ENCODE data around the gene TMEM253.
A peak's percentile ranks its signal among the peaks of the same experiment; 100 is the strongest.

Gene TMEM253

GRCh38 chr14:21073921-21074320, 26.9 kb upstream of the TMEM253 start:
- peak overlapping the region; percentile 64 to 99 (median 73) for H3K27ac Mint-ChIP-seq
- peaks cover 5% of the 10 kb centered on the region for H3K27me3 Mint-ChIP-seq (ENCODE audit: low read depth)
- TF ChIP-seq, protein P1, sequence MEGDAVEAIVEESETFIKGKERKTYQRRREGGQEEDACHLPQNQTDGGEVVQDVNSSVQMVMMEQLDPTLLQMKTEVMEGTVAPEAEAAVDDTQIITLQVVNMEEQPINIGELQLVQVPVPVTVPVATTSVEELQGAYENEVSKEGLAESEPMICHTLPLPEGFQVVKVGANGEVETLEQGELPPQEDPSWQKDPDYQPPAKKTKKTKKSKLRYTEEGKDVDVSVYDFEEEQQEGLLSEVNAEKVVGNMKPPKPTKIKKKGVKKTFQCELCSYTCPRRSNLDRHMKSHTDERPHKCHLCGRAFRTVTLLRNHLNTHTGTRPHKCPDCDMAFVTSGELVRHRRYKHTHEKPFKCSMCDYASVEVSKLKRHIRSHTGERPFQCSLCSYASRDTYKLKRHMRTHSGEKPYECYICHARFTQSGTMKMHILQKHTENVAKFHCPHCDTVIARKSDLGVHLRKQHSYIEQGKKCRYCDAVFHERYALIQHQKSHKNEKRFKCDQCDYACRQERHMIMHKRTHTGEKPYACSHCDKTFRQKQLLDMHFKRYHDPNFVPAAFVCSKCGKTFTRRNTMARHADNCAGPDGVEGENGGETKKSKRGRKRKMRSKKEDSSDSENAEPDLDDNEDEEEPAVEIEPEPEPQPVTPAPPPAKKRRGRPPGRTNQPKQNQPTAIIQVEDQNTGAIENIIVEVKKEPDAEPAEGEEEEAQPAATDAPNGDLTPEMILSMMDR (IDR thresholded peaks at IDR 0.05; ENCODE audit: unreplicated experiment in 3 of 3), result no peak
- H3K36me3 Mint-ChIP-seq (ENCODE audit: low read depth), result peaks cover 60% of the 10 kb centered on the region
- H3K4me1 Mint-ChIP-seq, result peaks cover 27% of the 10 kb centered on the region
- H3K9me3 Mint-ChIP-seq, result no peaks in the 10 kb centered on the region
- H3K4me3 Mint-ChIP-seq, result peak overlapping the region; percentile 51 to 60 (median 56)

DNA sequence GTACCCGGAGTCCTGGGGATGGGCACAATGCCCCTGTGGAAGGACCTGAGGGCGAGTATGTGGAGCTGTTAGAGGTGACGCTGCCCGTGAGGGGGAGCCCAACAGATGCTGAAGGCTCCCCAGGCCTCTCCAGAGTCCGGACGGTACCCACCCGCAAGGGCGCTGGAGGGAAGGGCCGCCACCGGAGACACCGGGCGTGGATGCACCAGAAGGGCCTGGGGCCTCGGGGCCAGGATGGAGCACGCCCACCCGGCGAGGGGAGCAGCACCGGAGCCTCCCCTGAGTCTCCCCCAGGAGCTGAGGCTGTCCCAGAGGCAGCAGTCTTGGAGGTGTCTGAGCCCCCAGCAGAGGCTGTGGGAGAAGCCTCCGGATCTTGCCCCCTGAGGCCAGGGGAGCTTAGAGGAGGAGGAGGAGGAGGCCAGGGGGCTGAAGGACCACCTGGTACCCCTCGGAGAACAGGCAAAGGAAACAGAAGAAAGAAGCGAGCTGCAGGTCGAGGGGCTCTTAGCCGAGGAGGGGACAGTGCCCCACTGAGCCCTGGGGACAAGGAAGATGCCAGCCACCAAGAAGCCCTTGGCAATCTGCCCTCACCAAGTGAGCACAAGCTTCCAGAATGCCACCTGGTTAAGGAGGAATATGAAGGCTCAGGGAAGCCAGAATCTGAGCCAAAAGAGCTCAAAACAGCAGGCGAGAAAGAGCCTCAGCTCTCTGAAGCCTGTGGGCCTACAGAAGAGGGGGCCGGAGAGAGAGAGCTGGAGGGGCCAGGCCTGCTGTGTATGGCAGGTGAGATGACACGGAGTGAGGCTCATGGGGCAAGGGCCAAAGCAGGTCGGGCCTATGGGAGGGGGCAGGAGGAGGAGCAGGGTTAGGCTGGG, 26.2 kb upstream of the TMEM253 start:
- no peak overlapping the region for H3K4me3 Mint-ChIP-seq
- no peak overlapping the region for H3K27ac Mint-ChIP-seq
- peaks cover 67% of the 10 kb centered on the region for H3K36me3 Mint-ChIP-seq (ENCODE audit: low read depth)
- peaks cover under 1% of the 10 kb centered on the region for H3K27me3 Mint-ChIP-seq (ENCODE audit: low read depth)
- no peaks in the 10 kb centered on the region for H3K9me3 Mint-ChIP-seq
- peaks cover 27% of the 10 kb centered on the region for H3K4me1 Mint-ChIP-seq
- TF ChIP-seq, protein P1 (IDR thresholded peaks at IDR 0.05; ENCODE audit: unreplicated experiment in 3 of 3), result no peak

- Mint-ChIP-seq H3K9me3 (no peaks in the 10 kb centered on the region), H3K4me1 (peaks cover 27% of the 10 kb centered on the region), H3K27ac (peak overlapping the region; percentile 5 to 23 (median 5)), H3K4me3 (peak overlapping the region in 2 of 3 experiments; percentile 1 to 34), H3K36me3 (ENCODE audit: low read depth) (peaks cover 77% of the 10 kb centered on the region), H3K27me3 (ENCODE audit: low read depth) (no peaks in the 10 kb centered on the region)
- TF ChIP-seq, protein P1 (IDR thresholded peaks at IDR 0.05; ENCODE audit: unreplicated experiment in 3 of 3), result no peak
These were observed 25.0 kb upstream of the TMEM253 start for GRCh38 chr14:21075719-21076437.

- Mint-ChIP-seq H3K27ac (peak overlapping the region in 1 of 3 experiments; percentile 11), H3K27me3 (ENCODE audit: low read depth) (no peaks in the 10 kb centered on the region), H3K9me3 (no peaks in the 10 kb centered on the region), H3K4me3 (no peak overlapping the region), H3K36me3 (ENCODE audit: low read depth) (peaks cover 80% of the 10 kb centered on the region), H3K4me1 (peaks cover 15% of the 10 kb centered on the region)
- TF ChIP-seq, protein P1 (IDR thresholded peaks at IDR 0.05; ENCODE audit: unreplicated experiment in 3 of 3), result no peak
These were observed 23.2 kb upstream of the TMEM253 start for GRCh38 chr14:21077672-21078071.

DNA sequence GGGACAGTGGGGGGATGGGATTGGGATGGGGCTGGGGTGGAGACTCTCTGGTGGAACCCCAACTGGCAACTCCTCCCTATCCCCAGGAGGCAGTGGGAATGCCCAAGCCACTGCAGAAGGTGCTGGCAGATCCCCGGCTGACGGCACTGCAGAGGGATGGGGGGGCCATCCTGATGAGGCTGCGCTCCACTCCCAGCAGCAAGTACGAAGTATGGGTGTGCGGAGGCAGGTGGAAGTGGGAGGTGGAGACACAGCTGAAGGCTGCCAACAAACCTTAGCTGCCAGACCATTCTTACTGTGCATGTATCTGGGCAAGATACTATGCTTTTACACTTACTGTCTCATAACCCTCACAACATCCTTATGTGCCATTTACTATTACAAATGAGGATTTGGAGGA, 22.6 kb upstream of the TMEM253 start:
- Mint-ChIP-seq H3K27me3 (ENCODE audit: low read depth) (no peaks in the 10 kb centered on the region), H3K36me3 (ENCODE audit: low read depth) (peaks cover 82% of the 10 kb centered on the region), H3K4me3 (no peak overlapping the region), H3K9me3 (no peaks in the 10 kb centered on the region), H3K4me1 (peaks cover 12% of the 10 kb centered on the region), H3K27ac (no peak overlapping the region)
- TF ChIP-seq, protein P1 (IDR thresholded peaks at IDR 0.05; ENCODE audit: unreplicated experiment in 3 of 3), result no peak

Measured in nephron (organoid).